Measurements from ENCODE around the gene ANKDD1A. TPM values are rescaled to one million over a fixed set of nuclear protein-coding genes. Genes with fewer than 3 reads are reported as not detected.

Gene ANKDD1A
- total RNA-seq, 1 experiment from 2014 or later = 0.16 TPM

- no TSS peak for BruUV-seq (replicated peaks)
- H3K27ac Mint-ChIP-seq (ENCODE audit: low read depth, unreplicated experiment) = no peak overlapping the region
- no peaks in the 10 kb centered on the region for H3K27me3 Mint-ChIP-seq (ENCODE audit: insufficient read depth, unreplicated experiment)
- H3K36me3 Mint-ChIP-seq (ENCODE audit: insufficient read depth, unreplicated experiment) = no peaks in the 10 kb centered on the region
- TF ChIP-seq, protein P1, sequence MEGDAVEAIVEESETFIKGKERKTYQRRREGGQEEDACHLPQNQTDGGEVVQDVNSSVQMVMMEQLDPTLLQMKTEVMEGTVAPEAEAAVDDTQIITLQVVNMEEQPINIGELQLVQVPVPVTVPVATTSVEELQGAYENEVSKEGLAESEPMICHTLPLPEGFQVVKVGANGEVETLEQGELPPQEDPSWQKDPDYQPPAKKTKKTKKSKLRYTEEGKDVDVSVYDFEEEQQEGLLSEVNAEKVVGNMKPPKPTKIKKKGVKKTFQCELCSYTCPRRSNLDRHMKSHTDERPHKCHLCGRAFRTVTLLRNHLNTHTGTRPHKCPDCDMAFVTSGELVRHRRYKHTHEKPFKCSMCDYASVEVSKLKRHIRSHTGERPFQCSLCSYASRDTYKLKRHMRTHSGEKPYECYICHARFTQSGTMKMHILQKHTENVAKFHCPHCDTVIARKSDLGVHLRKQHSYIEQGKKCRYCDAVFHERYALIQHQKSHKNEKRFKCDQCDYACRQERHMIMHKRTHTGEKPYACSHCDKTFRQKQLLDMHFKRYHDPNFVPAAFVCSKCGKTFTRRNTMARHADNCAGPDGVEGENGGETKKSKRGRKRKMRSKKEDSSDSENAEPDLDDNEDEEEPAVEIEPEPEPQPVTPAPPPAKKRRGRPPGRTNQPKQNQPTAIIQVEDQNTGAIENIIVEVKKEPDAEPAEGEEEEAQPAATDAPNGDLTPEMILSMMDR (IDR thresholded peaks at IDR 0.05; ENCODE audit: unreplicated experiment) = no peak
- H3K4me1 Mint-ChIP-seq (ENCODE audit: insufficient read depth, unreplicated experiment) = peaks cover 6% of the 10 kb centered on the region
- intact Hi-C loops (cut with micrococcal nuclease) = no loop called here
- no peak for DNase-seq (ENCODE audit: unreplicated experiment)
- ChIA-PET CTCF (no interaction called here), POLR2A (no interaction called here)
- no peaks in the 10 kb centered on the region for H3K9me3 Mint-ChIP-seq (ENCODE audit: unreplicated experiment)
- no peak overlapping the region for H3K4me3 Mint-ChIP-seq (ENCODE audit: unreplicated experiment)
Measured at GRCh38 chr15:64930019-64930652, 18.4 kb downstream of the ANKDD1A start.

DNA sequence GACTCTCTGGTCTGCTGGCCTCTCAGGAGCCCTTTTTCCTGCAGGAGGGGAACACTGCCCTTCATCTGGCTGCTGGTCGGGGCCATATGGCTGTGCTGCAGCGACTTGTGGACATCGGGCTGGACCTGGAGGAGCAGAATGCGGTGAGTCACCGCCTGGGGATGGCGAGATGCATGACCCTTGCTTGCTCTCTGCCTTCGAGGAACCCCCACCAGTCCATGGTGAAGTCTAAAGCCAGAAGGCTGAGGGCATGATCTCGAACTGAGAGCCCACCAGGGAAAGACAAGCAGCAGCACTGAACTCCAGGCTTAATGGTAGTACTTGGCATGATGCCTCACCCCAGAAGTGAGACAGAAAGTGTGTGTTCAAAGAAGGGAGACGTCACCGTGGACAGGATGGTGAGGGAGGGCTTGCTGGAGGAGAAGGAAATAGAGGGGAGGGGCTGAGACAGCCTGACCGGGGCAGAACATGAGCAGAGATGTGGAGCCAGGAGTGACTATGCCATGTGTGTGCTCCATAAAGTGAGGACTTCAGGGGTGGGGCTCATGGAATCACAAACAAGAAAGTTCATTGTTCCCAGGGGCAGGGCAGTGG lies 19.2 kb downstream of the ANKDD1A start:
- Mint-ChIP-seq H3K36me3 (ENCODE audit: insufficient read depth, unreplicated experiment) (no peaks in the 10 kb centered on the region), H3K27ac (ENCODE audit: low read depth, unreplicated experiment) (no peak overlapping the region), H3K27me3 (ENCODE audit: insufficient read depth, unreplicated experiment) (no peaks in the 10 kb centered on the region), H3K9me3 (ENCODE audit: unreplicated experiment) (no peaks in the 10 kb centered on the region), H3K4me3 (ENCODE audit: unreplicated experiment) (no peak overlapping the region), H3K4me1 (ENCODE audit: insufficient read depth, unreplicated experiment) (peaks cover 6% of the 10 kb centered on the region)
- intact Hi-C loops (cut with micrococcal nuclease) = no loop called here
- BruUV-seq (replicated peaks) = no TSS peak
- ChIA-PET POLR2A (no interaction called here), CTCF (no interaction called here)
- TF ChIP-seq, protein P1 (IDR thresholded peaks at IDR 0.05; ENCODE audit: unreplicated experiment) = no peak
- DNase-seq (ENCODE audit: unreplicated experiment) = no peak

DNA sequence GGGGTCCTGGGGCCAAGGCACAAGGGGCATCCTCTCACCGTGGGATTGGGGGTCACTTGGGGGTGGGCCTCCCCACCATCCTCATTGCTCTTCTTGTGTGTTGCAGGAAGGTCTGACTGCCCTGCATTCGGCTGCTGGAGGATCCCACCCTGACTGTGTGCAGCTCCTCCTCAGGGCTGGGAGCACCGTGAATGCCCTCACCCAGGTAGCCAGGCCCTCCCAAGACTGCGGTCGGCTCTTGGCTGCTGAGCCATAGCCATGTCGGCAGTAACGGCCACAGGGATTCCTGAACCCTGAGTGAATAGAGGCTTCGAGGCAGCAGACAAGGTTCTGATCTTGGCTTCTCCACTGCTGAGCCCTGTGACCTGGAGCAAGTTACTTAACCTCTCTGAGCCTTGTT lies 19.7 kb downstream of the ANKDD1A start:
- DNase-seq (ENCODE audit: unreplicated experiment) = no peak
- Mint-ChIP-seq H3K27ac (ENCODE audit: low read depth, unreplicated experiment) (no peak overlapping the region), H3K27me3 (ENCODE audit: insufficient read depth, unreplicated experiment) (no peaks in the 10 kb centered on the region), H3K36me3 (ENCODE audit: insufficient read depth, unreplicated experiment) (no peaks in the 10 kb centered on the region), H3K4me1 (ENCODE audit: insufficient read depth, unreplicated experiment) (peaks cover 6% of the 10 kb centered on the region), H3K4me3 (ENCODE audit: unreplicated experiment) (no peak overlapping the region), H3K9me3 (ENCODE audit: unreplicated experiment) (no peaks in the 10 kb centered on the region)
- BruUV-seq (replicated peaks) = no TSS peak
- intact Hi-C loops (cut with micrococcal nuclease) = no loop called here
- TF ChIP-seq, protein P1 (IDR thresholded peaks at IDR 0.05; ENCODE audit: unreplicated experiment) = no peak
- CTCF ChIA-PET = no interaction called here
- POLR2A ChIA-PET = no interaction called here

- intact Hi-C loops (cut with micrococcal nuclease) = no loop called here
- ChIA-PET CTCF (interaction anchor here (1.0 kb wide), 1 partner anchor 46 kb away, joined by 3 read pairs; no protein-coding TSS in a partner anchor), POLR2A (no interaction called here)
- H3K36me3 Mint-ChIP-seq (ENCODE audit: insufficient read depth, unreplicated experiment) = no peaks in the 10 kb centered on the region
- H3K27me3 Mint-ChIP-seq (ENCODE audit: insufficient read depth, unreplicated experiment) = no peaks in the 10 kb centered on the region
- DNase-seq (ENCODE audit: unreplicated experiment) = no peak
- H3K9me3 Mint-ChIP-seq (ENCODE audit: unreplicated experiment) = no peaks in the 10 kb centered on the region
- H3K4me1 Mint-ChIP-seq (ENCODE audit: insufficient read depth, unreplicated experiment) = peaks cover 6% of the 10 kb centered on the region
- no peak overlapping the region for H3K4me3 Mint-ChIP-seq (ENCODE audit: unreplicated experiment)
- TF ChIP-seq, protein P1 (IDR thresholded peaks at IDR 0.05; ENCODE audit: unreplicated experiment) = no peak
- no TSS peak for BruUV-seq (replicated peaks)
- H3K27ac Mint-ChIP-seq (ENCODE audit: low read depth, unreplicated experiment) = no peak overlapping the region
Measured at GRCh38 chr15:64934023-64934422, 22.3 kb downstream of the ANKDD1A start.

Data from MCF 10A (cell line).